Muscle layer of colon (tissue), 2 donors: Measurements from ENCODE around the gene MGME1.
"Not testable (repeated sequence)": the region's sequence is repeated elsewhere in the genome, so short reads cannot be mapped to it uniquely, and the experiment has no call there.

Experiments
- H3K27ac ChIP-seq: one replicate; pipeline ENCODE4 v1.7.0; 2013; ENCODE audit warnings: low read depth, mild to moderate bottlenecking, low read length, moderate library complexity
- H3K27me3 ChIP-seq, 2 donors: one replicate each; pipeline ENCODE4 v1.7.0; 2013; ENCODE audit warnings: low read length in 2 of 2, mild to moderate bottlenecking in 2 of 2; ENCODE audit not compliant: insufficient read depth in 2 of 2, control insufficient read depth in 1 of 2
- H3K36me3 ChIP-seq: one replicate; pipeline ENCODE4 v1.7.0; 2013; ENCODE audit warnings: mild to moderate bottlenecking, low read length; ENCODE audit not compliant: insufficient read depth
- H3K4me1 ChIP-seq: one replicate; pipeline ENCODE4 v1.7.0; 2013; ENCODE audit warnings: mild to moderate bottlenecking, low read length; ENCODE audit not compliant: insufficient read depth
- H3K4me3 ChIP-seq, 2 donors: one replicate each; pipeline ENCODE4 v1.7.0; 2013; ENCODE audit warnings: low read length in 2 of 2, low read depth in 1 of 2, mild to moderate bottlenecking in 1 of 2, moderate library complexity in 1 of 2
- H3K9ac ChIP-seq: one replicate; pipeline ENCODE4 v1.7.0; 2013; ENCODE audit warnings: low read length
- H3K9me3 ChIP-seq: one replicate; pipeline ENCODE4 v1.7.0; 2013; ENCODE audit warnings: mild to moderate bottlenecking, low read length
- donor health status: abdominal sarcoma.
- donor health status: Adenocarcinoma of cecum.

The MGME1 gene

DNA sequence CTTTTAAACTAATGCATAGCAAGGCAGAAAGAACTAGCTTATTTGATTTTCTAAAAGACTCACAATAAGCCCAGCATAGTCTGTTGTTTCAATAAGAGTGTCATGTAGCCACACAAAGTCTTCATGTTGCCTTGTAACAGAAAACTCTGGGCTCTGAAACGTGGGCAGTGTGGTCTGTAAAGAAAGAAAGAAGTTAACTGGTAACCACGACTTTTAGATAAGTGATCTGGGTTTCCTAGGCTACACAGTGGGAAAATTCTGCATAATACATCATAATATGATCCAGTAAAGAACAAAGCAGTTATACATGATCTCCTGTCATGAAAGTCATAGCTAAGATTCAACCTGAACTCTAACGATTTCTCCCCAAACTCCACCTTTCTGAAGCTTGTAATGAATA, 13.5 kb upstream of the MGME1 start:
- H3K36me3 ChIP-seq, result peaks cover 56% of the 10 kb centered on the region
- H3K4me3 ChIP-seq, result no peak overlapping the region
- no peaks in the 10 kb centered on the region for H3K9me3 ChIP-seq
- H3K4me1 ChIP-seq, result peaks cover 27% of the 10 kb centered on the region
- H3K27me3 ChIP-seq, result no peaks in the 10 kb centered on the region
- H3K9ac ChIP-seq, result no peak overlapping the region
- H3K27ac ChIP-seq, result no peak overlapping the region

DNA sequence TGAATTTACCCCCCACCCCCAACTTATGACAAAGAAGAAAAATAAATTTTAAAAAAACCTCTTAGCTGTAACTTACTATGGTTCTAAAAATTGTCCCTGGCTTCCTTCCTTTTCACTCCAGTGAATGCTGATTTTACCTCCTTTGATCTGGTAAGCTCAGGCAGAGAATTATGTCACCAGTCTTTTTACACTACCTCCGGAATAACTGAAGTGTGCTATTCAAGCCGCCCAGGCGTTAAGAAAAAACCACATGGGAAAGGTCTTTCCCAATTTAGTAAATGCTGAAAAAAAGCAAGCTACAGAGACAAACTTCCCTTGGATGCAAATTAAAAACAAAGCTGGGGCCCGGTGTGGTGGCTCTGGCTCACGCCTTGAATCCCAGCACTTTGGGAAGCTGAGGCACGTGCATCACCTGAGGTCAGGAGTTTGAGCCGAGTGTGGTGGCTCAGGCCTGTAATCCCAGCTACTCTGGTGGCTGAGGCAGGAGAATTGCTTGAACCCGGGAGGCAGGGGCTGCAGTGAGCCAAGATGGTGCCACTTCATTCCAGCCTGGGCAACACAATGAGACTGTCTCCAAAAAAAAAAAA, 12.6 kb upstream of the MGME1 start:
- peaks cover 33% of the 10 kb centered on the region for H3K4me1 ChIP-seq
- no peak overlapping the region for H3K4me3 ChIP-seq
- peaks cover 47% of the 10 kb centered on the region for H3K36me3 ChIP-seq
- H3K9me3 ChIP-seq, result no peaks in the 10 kb centered on the region
- H3K9ac ChIP-seq, result no peak overlapping the region
- H3K27me3 ChIP-seq, result no peaks in the 10 kb centered on the region
- no peak overlapping the region for H3K27ac ChIP-seq

- Histone ChIP-seq H3K9me3 (no peaks in the 10 kb centered on the region), H3K27me3 (no peaks in the 10 kb centered on the region), H3K4me3 (no peak overlapping the region), H3K4me1 (peaks cover 44% of the 10 kb centered on the region), H3K36me3 (peaks cover 32% of the 10 kb centered on the region), H3K27ac (no peak overlapping the region), H3K9ac (no peak overlapping the region)
Observed at GRCh38 chr20:17957505-17958363, 11.1 kb upstream of the MGME1 start.

DNA sequence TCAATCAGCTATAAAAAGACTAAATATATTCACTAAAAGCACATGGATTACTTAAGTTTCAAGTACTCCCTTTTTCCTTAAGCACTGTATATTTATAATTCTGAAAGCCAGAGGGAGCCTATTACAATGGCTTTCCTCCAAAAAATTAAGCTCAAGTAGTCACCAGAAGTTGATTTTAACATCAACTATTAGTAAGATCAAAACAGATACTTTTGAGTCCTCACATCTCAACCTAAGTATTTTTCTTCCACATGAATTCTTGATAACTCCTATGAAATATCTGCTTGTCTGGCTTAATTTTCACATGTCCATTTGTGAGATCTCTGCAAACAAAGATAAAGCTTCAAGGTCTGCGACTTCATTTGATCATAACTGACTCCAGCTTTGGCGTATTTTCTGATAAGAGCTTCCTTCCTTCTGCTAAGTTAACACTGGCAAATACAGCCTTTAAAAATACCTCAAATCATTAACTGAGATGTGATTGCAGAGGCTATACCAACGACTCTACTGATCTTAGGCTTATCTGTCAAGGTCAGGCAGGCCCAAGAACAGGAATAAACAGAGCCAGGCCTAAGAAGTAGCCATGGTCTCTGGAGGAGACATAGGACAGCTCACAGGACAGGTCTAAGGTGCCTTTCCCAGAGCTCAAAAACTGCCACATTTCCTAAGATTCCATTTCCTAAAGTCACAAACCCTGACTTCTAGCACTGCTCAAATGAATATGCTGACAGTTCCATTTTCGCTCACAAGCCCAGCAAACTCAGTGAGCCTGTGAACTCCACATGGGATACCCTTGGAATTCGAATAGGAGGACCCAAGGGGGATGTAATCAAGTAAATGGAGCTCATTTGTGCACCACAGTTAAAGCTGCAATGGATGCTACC, 10.2 kb upstream of the MGME1 start:
- Histone ChIP-seq H3K27me3 (no peaks in the 10 kb centered on the region), H3K9ac (no peak overlapping the region), H3K36me3 (peaks cover 24% of the 10 kb centered on the region), H3K4me3 (no peak overlapping the region), H3K4me1 (peaks cover 53% of the 10 kb centered on the region), H3K27ac (no peak overlapping the region), H3K9me3 (no peaks in the 10 kb centered on the region)

DNA sequence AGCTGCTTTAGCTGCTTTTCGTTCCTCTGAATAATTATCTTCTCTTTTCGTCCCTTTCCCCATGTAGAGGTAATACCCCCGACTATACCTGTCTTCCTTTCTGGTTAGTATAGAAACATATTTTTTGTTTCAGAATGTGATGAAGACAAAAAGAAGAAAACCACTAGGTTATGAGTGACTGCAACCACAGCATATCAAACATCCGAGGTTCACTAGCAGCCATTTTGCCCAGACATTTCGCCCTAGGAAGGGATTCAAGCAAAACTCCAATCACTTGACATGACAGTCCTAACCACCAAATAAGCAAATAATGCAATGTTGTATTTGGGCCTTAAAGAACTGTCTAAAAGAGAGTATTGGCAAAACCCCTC, 9.6 kb upstream of the MGME1 start:
- Histone ChIP-seq H3K36me3 (peaks cover 17% of the 10 kb centered on the region), H3K27me3 (no peaks in the 10 kb centered on the region), H3K9ac (no peak overlapping the region), H3K4me1 (peaks cover 55% of the 10 kb centered on the region), H3K4me3 (no peak overlapping the region), H3K27ac (no peak overlapping the region), H3K9me3 (no peaks in the 10 kb centered on the region)

DNA sequence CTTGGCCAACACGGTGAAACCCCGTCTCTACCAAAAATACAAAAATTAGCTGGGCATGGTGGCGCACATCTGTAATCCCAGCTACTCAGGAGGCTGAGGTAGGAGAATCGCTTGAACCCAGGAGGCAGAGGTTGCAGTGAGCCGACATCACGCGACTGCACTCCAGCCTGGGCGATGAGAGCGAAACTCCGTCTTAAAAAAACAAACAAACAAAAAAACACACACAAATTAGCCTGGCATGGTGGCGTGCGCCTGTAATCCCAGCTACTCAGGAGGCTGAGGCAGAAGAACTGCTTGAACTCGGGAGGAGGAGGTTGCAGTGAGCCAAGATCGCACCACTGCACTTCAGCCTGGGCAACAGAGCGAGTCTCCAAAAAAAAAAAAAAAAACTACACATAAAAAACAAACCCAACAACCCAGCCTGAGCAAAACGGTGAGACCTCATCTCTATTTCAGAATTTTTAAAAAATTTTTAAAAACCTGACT, 8.4 kb upstream of the MGME1 start:
- not testable (repeated sequence) for H3K36me3 ChIP-seq, H3K27me3 ChIP-seq, H3K9ac ChIP-seq, H3K27ac ChIP-seq, H3K9me3 ChIP-seq
- Histone ChIP-seq H3K4me1 (peaks cover 65% of the 10 kb centered on the region), H3K4me3 (peak overlapping the region in 1 of 2 donors; percentile 39)

- H3K9ac ChIP-seq, result no peak overlapping the region
- peaks cover 72% of the 10 kb centered on the region for H3K4me1 ChIP-seq
- H3K36me3 ChIP-seq, result peaks cover 1% of the 10 kb centered on the region
- peak overlapping the region; percentile 65 for H3K27ac ChIP-seq
- H3K27me3 ChIP-seq, result no peaks in the 10 kb centered on the region
- H3K9me3 ChIP-seq, result no peaks in the 10 kb centered on the region
- H3K4me3 ChIP-seq, result peak overlapping the region in 1 of 2 donors; percentile 39
Observed at GRCh38 chr20:17960927-17961586, 7.8 kb upstream of the MGME1 start.

DNA sequence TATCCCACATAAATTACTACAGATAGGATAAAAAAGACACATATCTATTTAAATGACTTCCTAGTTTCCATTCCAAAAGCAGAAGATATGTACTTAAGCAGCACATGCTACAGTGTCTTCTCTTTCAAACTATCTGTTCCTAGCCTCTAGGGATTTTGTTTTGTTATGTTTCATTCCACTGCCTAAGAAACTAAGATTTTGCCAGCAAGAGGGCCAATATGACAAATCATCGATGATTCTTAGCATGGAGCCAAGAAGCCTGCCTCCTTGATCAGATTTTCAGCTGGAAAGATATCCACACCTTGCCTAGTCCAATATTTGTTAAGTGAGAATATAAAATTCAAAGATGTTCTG, 7.3 kb upstream of the MGME1 start:
- Histone ChIP-seq H3K36me3 (no peaks in the 10 kb centered on the region), H3K4me1 (peaks cover 76% of the 10 kb centered on the region), H3K4me3 (no peak overlapping the region), H3K9ac (no peak overlapping the region), H3K27me3 (no peaks in the 10 kb centered on the region), H3K9me3 (no peaks in the 10 kb centered on the region), H3K27ac (peak overlapping the region; percentile 65)

GRCh38 chr20:17963114-17963897, 5.5 kb upstream of the MGME1 start:
- H3K9me3 ChIP-seq, result no peaks in the 10 kb centered on the region
- no peak overlapping the region for H3K27ac ChIP-seq
- no peak overlapping the region for H3K9ac ChIP-seq
- no peak overlapping the region for H3K4me3 ChIP-seq
- no peaks in the 10 kb centered on the region for H3K36me3 ChIP-seq
- no peaks in the 10 kb centered on the region for H3K27me3 ChIP-seq
- peaks cover 74% of the 10 kb centered on the region for H3K4me1 ChIP-seq

- Histone ChIP-seq H3K9me3 (no peaks in the 10 kb centered on the region), H3K27ac (no peak overlapping the region), H3K4me3 (no peak overlapping the region), H3K27me3 (no peaks in the 10 kb centered on the region), H3K36me3 (no peaks in the 10 kb centered on the region), H3K9ac (no peak overlapping the region), H3K4me1 (peaks cover 66% of the 10 kb centered on the region)
Observed at GRCh38 chr20:17964073-17964472, 4.7 kb upstream of the MGME1 start.
